Testis (tissue), 2 donors: ENCODE measurements around the gene GAD2.

Experiments used
- POLR2A ChIP-seq: fragments of 450-650 bp; IDR thresholded peaks from one replicate; pipeline ENCODE4 v1.6.1; 2017; ENCODE audit warnings: antibody characterized with exemption, mild to moderate bottlenecking, moderate library complexity
- TF ChIP-seq, protein P1 (sequence below), 3 experiments: fragments of 450-650 bp in 2 of 3; fragments of 200-600 bp in 1 of 3; sonication (generic) in 1 of 3; IDR thresholded peaks; one replicate each; pipeline ENCODE4 v1.5.1; 2016 to 2019; ENCODE audit warnings: antibody characterized with exemption in 3 of 3, mild to moderate bottlenecking in 2 of 3, moderate library complexity in 1 of 3

DNA sequence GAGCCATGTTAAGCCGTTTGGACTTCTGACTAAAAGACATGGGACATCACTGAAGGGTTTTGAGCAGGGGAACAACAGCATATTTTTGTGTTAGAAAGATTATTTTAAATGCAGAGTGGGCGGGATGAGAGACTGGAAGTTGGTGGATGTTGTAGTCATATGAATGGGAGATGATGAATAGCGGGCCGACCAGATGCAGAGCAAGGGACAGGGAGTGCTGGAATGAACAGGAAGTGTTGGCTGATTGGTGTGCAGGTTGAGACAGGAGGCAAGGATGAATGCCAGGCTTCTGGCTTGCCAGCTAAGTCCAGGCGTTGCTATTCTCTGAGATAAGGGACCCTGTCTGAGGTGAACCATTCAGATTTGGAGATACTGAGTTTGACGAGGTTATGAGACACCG, 38.0 kb downstream of the GAD2 start:
- TF ChIP-seq, protein P1, sequence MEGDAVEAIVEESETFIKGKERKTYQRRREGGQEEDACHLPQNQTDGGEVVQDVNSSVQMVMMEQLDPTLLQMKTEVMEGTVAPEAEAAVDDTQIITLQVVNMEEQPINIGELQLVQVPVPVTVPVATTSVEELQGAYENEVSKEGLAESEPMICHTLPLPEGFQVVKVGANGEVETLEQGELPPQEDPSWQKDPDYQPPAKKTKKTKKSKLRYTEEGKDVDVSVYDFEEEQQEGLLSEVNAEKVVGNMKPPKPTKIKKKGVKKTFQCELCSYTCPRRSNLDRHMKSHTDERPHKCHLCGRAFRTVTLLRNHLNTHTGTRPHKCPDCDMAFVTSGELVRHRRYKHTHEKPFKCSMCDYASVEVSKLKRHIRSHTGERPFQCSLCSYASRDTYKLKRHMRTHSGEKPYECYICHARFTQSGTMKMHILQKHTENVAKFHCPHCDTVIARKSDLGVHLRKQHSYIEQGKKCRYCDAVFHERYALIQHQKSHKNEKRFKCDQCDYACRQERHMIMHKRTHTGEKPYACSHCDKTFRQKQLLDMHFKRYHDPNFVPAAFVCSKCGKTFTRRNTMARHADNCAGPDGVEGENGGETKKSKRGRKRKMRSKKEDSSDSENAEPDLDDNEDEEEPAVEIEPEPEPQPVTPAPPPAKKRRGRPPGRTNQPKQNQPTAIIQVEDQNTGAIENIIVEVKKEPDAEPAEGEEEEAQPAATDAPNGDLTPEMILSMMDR (IDR thresholded peaks at IDR 0.05) = no peak
- TF ChIP-seq POLR2A = no peak
